Natural killer cell (primary cell): Measurements from ENCODE around the gene DMRTB1. TPM values are rescaled to one million over a fixed set of nuclear protein-coding genes. Genes with fewer than 3 reads are reported as not detected.
A peak's percentile ranks its signal among the peaks of the same experiment; 100 is the strongest.

ENCODE experiments used
- ATAC-seq, 3 donors: fragments of 150-1000 bp in 2 of 3; fragments of 200-7000 bp in 1 of 3; cut with Tn5 transposase; 1 replicate in 1 of 3; 2 replicates in 2 of 3; pipeline ENCODE4 v1.10.0; 2021; ENCODE audit warnings: mild to moderate bottlenecking in 2 of 3, moderate library complexity in 2 of 3
- DNase-seq, 2 donors: peaks; one replicate each; pipeline versions ENCODE4 v3.0.0 to v3.0.0-alpha.2; 2013 to 2021; ENCODE audit warnings: mixed read lengths in 1 of 2
- H3K27ac ChIP-seq: one replicate; pipeline ENCODE4 v1.5.1; 2013; ENCODE audit warnings: mild to moderate bottlenecking, low read length
- H3K27me3 ChIP-seq: one replicate; pipeline ENCODE4 v1.6.1; 2013; ENCODE audit warnings: low read length; ENCODE audit not compliant: control insufficient read depth, insufficient read depth
- H3K36me3 ChIP-seq: one replicate; pipeline ENCODE4 v1.6.1; 2013; ENCODE audit warnings: low read length; ENCODE audit not compliant: control insufficient read depth, insufficient read depth
- H3K4me1 ChIP-seq: one replicate; pipeline ENCODE4 v1.6.1; 2013; ENCODE audit warnings: low read length; ENCODE audit not compliant: control insufficient read depth, insufficient read depth
- H3K4me3 ChIP-seq: one replicate; pipeline ENCODE4 v1.5.1; 2013; ENCODE audit warnings: low read length
- H3K9me3 ChIP-seq: one replicate; pipeline ENCODE4 v1.6.1; 2013; ENCODE audit warnings: low read length; ENCODE audit not compliant: control insufficient read depth, insufficient read depth
- H3K27ac Mint-ChIP-seq, 2 donors: one replicate each; pipeline ENCODE4 v1.8.0; 2022; ENCODE audit warnings: mild to moderate bottlenecking in 2 of 2, mixed read lengths in 2 of 2, moderate library complexity in 1 of 2
- H3K27me3 Mint-ChIP-seq, 2 donors: one replicate each; pipeline ENCODE4 v1.8.0; 2022; ENCODE audit warnings: low read depth in 2 of 2, mixed read lengths in 2 of 2
- H3K36me3 Mint-ChIP-seq: one replicate; pipeline ENCODE4 v1.8.0; 2022; ENCODE audit warnings: mixed read lengths
- H3K4me1 Mint-ChIP-seq, 2 donors: one replicate each; pipeline ENCODE4 v1.8.0; 2022; ENCODE audit warnings: mixed read lengths in 2 of 2
- H3K4me3 Mint-ChIP-seq: one replicate; pipeline ENCODE4 v1.8.0; 2022; ENCODE audit warnings: mild to moderate bottlenecking, moderate library complexity, mixed read lengths
- H3K9me3 Mint-ChIP-seq, 2 donors: one replicate each; pipeline ENCODE4 v1.8.0; 2022; ENCODE audit warnings: mixed read lengths in 2 of 2
- CTCF ChIP-seq: fragments of 200-600 bp; IDR thresholded peaks from one replicate; pipeline ENCODE4 v1.8.0; 2022; ENCODE audit warnings: antibody characterized with exemption
- WGBS: methylation state at CpG from one replicate; pipeline ENCODE4 v1.1.7; 2013; ENCODE audit warnings: missing lambda C conversion rate; ENCODE audit not compliant: insufficient coverage; 5-methylcytosine and 5-hydroxymethylcytosine counted together
- intact Hi-C: fragments of 100-400 bp; cut with micrococcal nuclease; formaldehyde crosslinking; loops from one replicate; pipeline ENCODE4 v1.14.2; 2022
- total RNA-seq, 4 donors: library from RNA; stranded (reverse); fragments of 120-200 nt in 1 of 4; gene quantifications; one replicate each; pipeline versions ENCODE4 v1.2.3 to v1.2.4, GENCODE V29; 2013 to 2022

Gene DMRTB1
- total RNA-seq, 3 donors from 2014 or later (not counting 1 experiment from before 2014, with no cell fraction given) = not detected

DNA sequence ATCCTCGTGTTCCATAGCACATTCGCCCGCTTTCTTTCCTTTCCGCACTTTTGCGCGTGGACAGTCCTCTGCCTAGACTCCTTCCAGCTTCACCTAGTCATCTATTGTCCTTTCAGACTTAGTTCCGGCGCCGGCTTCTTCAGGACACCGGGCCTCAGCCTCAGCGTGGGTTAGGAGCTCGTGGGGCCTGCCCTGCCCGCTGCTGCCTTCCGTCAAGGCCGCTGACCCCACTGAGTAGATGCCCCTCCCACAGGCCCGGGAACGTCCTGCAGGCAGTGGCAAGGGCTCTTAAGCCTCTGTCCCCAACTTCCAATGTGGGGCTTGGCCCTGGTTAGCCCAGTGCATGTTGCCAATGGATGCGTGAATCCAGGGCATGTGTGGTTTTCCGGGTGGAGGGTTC, 11.4 kb downstream of the DMRTB1 start:
- no peak overlapping the region for H3K27ac Mint-ChIP-seq

GRCh38 chr1:53471000-53471399, 11.8 kb downstream of the DMRTB1 start:
- TF ChIP-seq CTCF = no peak
- ATAC-seq (no peak), DNase-seq (no peak)
- Mint-ChIP-seq H3K4me3 (no peak overlapping the region), H3K36me3 (no peaks in the 10 kb centered on the region), H3K27ac (no peak overlapping the region), H3K9me3 (no peaks in the 10 kb centered on the region), H3K4me1 (no peaks in the 10 kb centered on the region), H3K27me3 (peaks cover 0 to 7% of the 10 kb centered on the region in 2 donors)
- Histone ChIP-seq H3K27ac (no peak overlapping the region), H3K27me3 (no peaks in the 10 kb centered on the region), H3K4me3 (no peak overlapping the region), H3K4me1 (no peaks in the 10 kb centered on the region), H3K9me3 (no peaks in the 10 kb centered on the region), H3K36me3 (no peaks in the 10 kb centered on the region)
- intact Hi-C loops = loop anchor here (5.0 kb wide), 1 partner anchor 194 kb away; no protein-coding TSS in a partner anchor
- 93% methylated on average over 9 of the region's 9 CpGs for WGBS

More for the DNA sequence above, 11.4 kb downstream of the DMRTB1 start:
- Mint-ChIP-seq H3K9me3 (no peaks in the 10 kb centered on the region), H3K4me1 (no peaks in the 10 kb centered on the region), H3K27me3 (peaks cover 0 to 3% of the 10 kb centered on the region in 2 donors), H3K4me3 (no peak overlapping the region), H3K36me3 (no peaks in the 10 kb centered on the region)
- Histone ChIP-seq H3K27ac (no peak overlapping the region), H3K27me3 (no peaks in the 10 kb centered on the region), H3K4me3 (no peak overlapping the region), H3K36me3 (no peaks in the 10 kb centered on the region), H3K4me1 (peaks cover 1% of the 10 kb centered on the region), H3K9me3 (no peaks in the 10 kb centered on the region)
- intact Hi-C loops = loop anchor here (5.0 kb wide), 1 partner anchor 193 kb away; no protein-coding TSS in a partner anchor
- ATAC-seq (no peak), DNase-seq (no peak)
- WGBS = 94% methylated on average over 19 of the region's 19 CpGs
- no peak for TF ChIP-seq CTCF

GRCh38 chr1:53473463-53473862, 14.3 kb downstream of the DMRTB1 start:
- no peak overlapping the region for H3K4me3 ChIP-seq
- ATAC-seq (no peak), DNase-seq (peak in 1 of 2 donors; percentile 27)
- H3K9me3 ChIP-seq = no peaks in the 10 kb centered on the region
- TF ChIP-seq CTCF = no peak
- H3K4me1 ChIP-seq = no peaks in the 10 kb centered on the region
- H3K36me3 Mint-ChIP-seq = no peaks in the 10 kb centered on the region
- no peaks in the 10 kb centered on the region for H3K27me3 ChIP-seq
- H3K9me3 Mint-ChIP-seq = no peaks in the 10 kb centered on the region
- intact Hi-C loops = loop anchor here (5.0 kb wide), 1 partner anchor 196 kb away; no protein-coding TSS in a partner anchor
- H3K27ac Mint-ChIP-seq = no peak overlapping the region
- H3K27me3 Mint-ChIP-seq = peaks cover 0 to 10% of the 10 kb centered on the region in 2 donors
- whole genome bisulfite sequencing = 71% methylated on average over 3 of the region's 3 CpGs
- H3K4me3 Mint-ChIP-seq = no peak overlapping the region
- H3K4me1 Mint-ChIP-seq = no peaks in the 10 kb centered on the region
- no peaks in the 10 kb centered on the region for H3K36me3 ChIP-seq
- H3K27ac ChIP-seq = no peak overlapping the region

- no peaks in the 10 kb centered on the region for H3K36me3 Mint-ChIP-seq
- H3K27ac ChIP-seq = no peak overlapping the region
- no peaks in the 10 kb centered on the region for H3K36me3 ChIP-seq
- ATAC-seq (no peak), DNase-seq (no peak)
- intact Hi-C loops = no loop called here
- no peak overlapping the region for H3K4me3 Mint-ChIP-seq
- H3K4me3 ChIP-seq = no peak overlapping the region
- no peaks in the 10 kb centered on the region for H3K4me1 Mint-ChIP-seq
- H3K9me3 Mint-ChIP-seq = no peaks in the 10 kb centered on the region
- TF ChIP-seq CTCF = no peak
- WGBS = 78% methylated on average over 7 of the region's 7 CpGs
- H3K27me3 Mint-ChIP-seq = peaks cover 3 to 10% of the 10 kb centered on the region in 2 donors
- no peaks in the 10 kb centered on the region for H3K4me1 ChIP-seq
- no peaks in the 10 kb centered on the region for H3K9me3 ChIP-seq
- no peaks in the 10 kb centered on the region for H3K27me3 ChIP-seq
- no peak overlapping the region for H3K27ac Mint-ChIP-seq
These were observed 16.5 kb downstream of the DMRTB1 start for GRCh38 chr1:53475664-53476063.
